Fibroblast of skin of back (primary cell): ENCODE data around the gene EARS2. TPM values are rescaled to one million over a fixed set of nuclear protein-coding genes. Genes with fewer than 3 reads are reported as not detected.
"Not testable (repeated sequence)": the region's sequence is repeated elsewhere in the genome, so short reads cannot be mapped to it uniquely, and the experiment has no call there.

Experiments used
- DNase-seq: peaks from one replicate; pipeline ENCODE4 v3.0.0-alpha.2; 2013
- polyA plus RNA-seq, 2 experiments: library from polyadenylated mRNA; unstranded; fragments of 120-200 nt; gene quantifications; one replicate each; pipeline ENCODE4 v1.2.1, GENCODE V29; 2013; ENCODE audit not compliant: insufficient read length in 2 of 2

The EARS2 gene
- polyA plus RNA-seq (2013, experiment 1 of 2; ENCODE audit: insufficient read length): 15.7 TPM
- polyA plus RNA-seq (2013, experiment 2 of 2; ENCODE audit: insufficient read length): 12.4 TPM

- peak; percentile 98 for DNase-seq
These were observed at the start of gene EARS2, which contains the start of gene UBFD1 for GRCh38 chr16:23556881-23557778. Gene EARS2, minus strand, starts transcription at chr16:23557350. Its CDS starts 7 bp downstream, at chr16:23557343. Gene UBFD1, plus strand, starts transcription at chr16:23557727. Its CDS starts 16 bp downstream, at chr16:23557743.

- no peak for DNase-seq
These were observed 40.0 kb upstream of the EARS2 start for GRCh38 chr16:23597003-23597756.

GRCh38 chr16:23595951-23596720, 39.0 kb upstream of the EARS2 start, which contains the start of gene NDUFAB1:
Gene NDUFAB1, minus strand, starts transcription at chr16:23596316. Its CDS starts 26 bp downstream, at chr16:23596290.
- DNase-seq: peak; percentile 89

GRCh38 chr16:23595246-23595950, 38.2 kb upstream of the EARS2 start:
- no peak for DNase-seq

- no peak for DNase-seq
These were observed 37.0 kb upstream of the EARS2 start for GRCh38 chr16:23594186-23594585.

GRCh38 chr16:23590181-23590580, 33.0 kb upstream of the EARS2 start:
- no peak for DNase-seq

- DNase-seq: peak; percentile 75
These were observed 30.6 kb upstream of the EARS2 start for GRCh38 chr16:23587726-23588125.

DNA sequence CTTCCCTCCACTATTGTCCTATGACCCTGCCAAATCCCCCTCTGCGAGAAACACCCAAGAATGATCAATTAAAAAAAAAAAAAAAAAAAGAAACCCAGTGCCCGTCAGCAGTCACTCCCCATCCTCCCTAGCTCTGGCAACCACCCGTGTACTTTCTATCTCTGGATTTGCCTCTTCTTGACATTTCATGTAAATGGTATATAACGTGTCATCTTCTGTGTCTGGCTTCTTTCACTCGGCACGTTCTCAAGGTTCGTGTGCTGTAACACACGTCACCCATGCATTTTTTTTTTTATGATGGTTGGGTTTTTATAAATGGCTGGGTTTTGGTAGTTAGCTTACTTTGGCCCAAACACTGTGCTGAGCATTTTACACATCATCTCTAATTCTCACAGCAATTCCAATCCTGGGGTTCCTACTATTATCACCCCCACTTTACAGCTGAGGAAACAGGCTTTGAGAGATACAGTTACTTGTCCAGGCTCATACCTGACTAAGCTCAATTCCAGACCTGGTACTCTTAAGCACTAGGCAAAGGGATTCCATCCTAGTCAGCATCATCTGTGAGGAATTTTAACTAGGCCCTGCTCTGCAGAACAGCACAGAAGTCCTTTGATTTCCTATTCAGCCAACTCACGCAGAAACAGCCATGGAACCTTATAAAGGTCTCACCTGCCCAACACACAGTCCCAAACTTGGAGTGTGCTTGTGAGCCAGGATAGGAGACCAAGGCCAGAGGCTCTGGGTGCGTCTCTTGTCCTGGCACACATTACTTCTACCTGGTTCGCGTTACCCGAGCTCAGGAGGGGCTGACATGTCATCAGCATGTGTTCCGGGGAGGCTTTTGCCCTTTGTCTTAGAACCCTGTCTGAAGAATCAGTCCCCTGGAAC, 27.3 kb upstream of the EARS2 start:
- no peak for DNase-seq

DNA sequence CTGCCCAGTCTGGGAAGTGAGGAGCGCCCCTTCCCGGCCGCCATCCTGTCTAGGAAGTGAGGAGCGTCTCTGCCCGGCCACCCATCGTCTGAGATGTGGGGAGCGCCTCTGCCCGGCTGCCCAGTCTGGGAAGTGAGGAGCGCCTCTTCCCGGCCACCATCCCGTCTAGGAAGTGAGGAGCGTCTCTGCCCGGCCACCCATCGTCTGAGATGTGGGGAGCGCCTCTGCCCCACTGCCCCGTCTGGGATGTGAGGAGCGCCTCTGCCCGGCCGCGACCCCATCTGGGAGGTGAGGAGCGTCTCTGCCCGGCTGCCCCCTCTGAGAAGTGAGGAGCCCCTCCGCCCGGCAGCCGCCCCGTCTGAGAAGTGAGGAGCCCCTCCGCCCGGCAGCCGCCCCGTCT, 26.1 kb upstream of the EARS2 start:
- DNase-seq: not testable (repeated sequence)

DNA sequence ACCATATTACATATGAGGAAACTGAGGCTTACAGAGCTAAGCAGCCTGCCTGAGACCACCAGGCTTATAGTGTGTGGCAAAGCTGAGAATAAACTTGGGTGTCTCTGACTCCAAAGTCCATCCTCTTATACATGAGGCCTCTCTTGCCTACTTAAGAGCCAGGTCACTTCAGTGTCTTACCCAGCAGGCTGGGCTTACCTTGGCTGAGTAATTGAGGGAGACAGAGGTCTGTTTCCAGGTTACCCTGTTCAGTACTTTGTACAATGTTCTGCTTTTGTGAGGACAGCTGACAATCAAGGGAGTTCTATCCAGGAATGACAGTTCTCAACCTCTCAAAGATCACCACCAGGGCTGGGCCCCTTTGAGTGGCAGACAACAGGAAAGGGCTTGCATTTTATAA, 24.6 kb upstream of the EARS2 start:
- DNase-seq: no peak

DNA sequence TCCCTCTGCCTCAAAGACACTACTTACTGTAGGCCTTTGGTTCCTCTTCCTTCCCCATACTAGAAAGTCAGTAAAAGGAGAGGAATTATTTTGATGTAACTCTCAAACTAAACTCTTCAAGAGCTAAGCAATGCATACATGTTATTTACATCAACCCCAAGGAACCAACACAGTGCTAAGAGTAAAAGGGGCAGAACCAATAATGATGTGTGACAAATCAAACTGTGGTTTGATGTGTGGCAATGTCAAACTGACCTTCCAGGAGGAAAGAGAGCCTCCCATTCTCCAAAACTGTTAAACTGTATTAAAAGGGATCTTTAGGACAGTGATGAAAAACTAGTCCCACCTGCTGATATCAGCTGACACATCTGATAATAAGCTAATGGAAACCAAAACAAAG, 23.2 kb upstream of the EARS2 start:
- DNase-seq: no peak

- no peak for DNase-seq
These were observed 22.2 kb upstream of the EARS2 start for GRCh38 chr16:23579371-23579770.

DNA sequence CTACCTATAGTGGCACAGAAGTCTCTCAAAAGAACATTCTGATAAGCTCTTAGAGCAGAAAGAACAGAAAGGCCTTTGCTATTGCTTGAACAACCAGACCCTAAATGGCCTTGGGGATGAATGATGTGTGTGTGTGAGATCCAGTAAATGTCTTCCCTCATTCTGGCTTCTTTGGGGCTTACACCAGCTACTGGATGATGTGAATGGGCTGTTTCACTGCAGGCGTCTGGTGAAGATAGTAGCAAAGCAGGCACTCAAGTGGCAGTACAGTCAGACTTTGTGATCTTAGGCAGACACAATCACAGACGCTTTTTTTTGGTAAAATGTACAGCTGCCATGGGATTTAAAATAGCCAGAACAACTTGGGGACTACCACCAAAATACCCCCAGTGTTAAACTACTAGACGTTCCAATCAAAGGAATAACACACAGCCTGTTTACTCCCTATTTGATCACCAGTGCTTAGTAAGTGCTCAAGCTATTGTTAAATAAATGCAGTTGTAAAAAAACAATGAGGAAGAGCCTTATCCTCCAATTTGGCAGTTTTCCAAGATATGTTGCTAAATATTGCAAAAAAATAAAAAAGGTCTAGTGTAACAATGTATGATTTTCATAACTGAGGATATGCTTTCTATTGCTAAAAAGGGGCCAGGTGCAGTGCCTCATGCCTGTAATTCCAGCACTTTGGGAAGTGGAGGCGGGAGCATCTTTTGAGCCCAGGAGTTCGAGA, 21.1 kb upstream of the EARS2 start:
- no peak for DNase-seq

DNA sequence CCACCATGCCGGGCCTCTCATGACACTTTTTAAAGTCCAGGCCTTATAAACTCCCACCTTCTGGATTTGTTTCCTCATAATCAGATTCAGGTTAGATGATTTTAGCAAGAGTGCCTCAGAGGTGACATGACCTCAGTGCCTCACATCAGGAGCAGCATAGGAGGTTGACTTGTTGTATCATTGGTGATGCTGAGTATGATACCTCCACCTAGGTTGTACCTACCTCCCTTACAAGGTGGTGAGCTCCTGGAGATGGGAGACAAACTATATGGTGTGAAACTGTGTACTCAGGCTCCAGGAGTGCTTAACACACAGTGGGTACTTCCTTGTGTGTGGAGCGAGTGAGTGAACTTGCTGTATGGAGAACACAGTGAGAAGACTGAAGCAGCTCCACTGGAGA, 20.3 kb upstream of the EARS2 start:
- DNase-seq: no peak

DNA sequence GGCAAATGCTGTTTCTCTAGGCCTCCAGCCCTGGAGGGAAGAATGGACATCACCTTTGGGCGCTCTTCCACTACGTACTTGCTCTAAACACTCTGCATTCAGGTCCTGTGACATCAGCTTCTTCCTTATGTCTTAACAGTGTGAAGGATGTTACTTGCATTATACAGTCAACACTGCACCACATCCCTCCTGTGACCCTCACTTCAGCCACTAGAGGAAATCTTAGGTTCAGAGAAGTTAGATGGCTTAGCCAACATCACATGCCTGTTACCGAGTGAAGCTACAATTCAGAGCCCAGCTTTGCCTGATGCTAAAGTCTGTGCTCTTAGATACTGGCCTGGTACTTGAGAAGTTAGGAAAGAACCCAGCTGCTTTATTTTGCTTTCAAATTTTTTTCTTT, 18.7 kb upstream of the EARS2 start:
- no peak for DNase-seq

DNA sequence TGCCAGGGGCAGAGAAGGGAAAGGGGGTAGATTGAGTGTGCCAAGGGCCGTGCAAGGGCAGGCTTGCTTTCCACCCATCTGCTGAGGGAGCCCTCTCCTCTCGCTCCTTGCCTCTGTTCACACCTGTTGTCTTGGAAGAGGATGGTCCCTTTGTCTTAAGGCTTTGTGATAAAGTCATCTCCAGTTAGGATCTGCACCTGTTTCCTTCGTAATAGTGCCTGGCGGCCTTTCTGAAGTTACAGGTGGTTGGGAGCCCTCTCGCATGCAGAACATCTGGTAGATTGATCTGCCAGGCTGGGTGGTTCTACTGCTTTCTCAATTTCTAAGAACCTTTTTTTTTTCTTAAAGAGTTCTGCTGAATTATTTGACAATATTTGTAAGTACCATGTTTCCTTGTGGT, 16.7 kb upstream of the EARS2 start:
- no peak for DNase-seq

GRCh38 chr16:23572394-23572793, 15.2 kb upstream of the EARS2 start:
- DNase-seq: no peak

DNA sequence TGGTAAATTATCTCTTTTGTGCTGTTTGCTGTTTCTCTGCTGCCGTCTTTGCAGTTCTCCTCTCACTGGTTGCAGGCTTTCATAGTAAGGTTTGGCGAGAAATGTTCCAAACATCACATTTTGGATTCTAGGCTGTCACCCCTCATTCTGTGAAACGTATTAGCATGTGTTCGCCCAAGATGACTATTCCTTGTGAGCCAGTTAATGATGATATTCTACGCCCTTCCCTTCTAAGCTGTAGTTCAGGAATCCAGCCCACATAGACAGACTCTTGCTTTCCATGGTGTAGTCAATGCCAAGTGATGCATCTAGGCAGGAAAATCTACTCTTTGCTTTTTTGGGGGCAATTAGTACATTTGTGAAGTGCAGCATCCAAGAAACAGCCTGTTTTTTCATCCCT, 14.7 kb upstream of the EARS2 start:
- no peak for DNase-seq

DNA sequence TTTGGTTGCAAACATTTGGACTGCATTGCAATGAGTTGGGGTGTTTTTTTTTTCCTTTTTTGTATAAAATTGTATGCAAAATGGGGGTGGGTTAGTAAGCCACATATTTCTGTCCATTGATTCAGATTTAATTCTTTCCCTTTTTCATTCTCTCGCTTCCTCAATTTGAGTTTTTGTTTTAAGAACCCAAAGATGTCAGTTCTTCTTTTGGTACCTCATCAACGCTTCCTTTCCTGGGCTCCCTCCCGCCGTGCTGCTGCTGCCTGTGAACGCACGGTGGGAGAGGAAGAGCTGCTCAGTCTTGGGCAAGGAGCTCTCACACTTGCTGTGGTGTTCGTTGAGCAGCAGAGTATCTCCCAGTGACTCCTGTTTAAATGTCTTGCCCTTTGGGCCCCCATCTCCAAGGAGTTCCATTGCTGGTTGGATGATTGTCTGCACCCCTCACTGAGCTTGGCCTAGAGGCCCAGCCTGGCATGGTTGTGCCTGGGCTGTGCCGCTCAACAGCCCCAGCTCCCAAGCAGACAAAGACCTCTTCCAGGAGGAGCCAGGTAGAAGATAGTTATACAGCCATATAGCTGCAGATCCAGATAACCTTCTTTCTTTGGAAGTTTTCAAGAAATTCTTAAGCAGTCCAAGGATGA, 14.0 kb upstream of the EARS2 start:
- no peak for DNase-seq

DNA sequence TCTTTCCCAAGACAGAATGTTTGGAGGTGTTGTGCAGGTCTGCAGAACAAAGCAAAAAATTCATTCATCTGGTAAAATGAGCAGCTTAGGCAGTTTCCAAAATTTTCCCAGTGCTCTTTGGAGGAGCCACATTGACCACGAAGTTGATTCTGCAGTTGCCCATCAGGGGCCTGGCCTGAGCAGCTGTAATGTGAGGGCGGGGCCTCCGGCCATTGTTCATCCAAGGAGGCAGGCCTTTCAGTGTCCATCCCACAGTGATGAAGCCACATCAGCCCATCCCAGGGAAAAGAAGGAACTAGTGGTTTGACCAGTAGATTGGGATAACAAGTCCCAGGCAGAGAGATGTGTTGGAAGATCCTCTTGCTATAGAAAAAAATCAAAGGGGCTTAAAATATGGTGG, 10.5 kb upstream of the EARS2 start:
- DNase-seq: no peak
